Vagina (tissue), 2 donors: ENCODE data around the gene TMC4. TPM values are rescaled to one million over a fixed set of nuclear protein-coding genes. Genes with fewer than 3 reads are reported as not detected.

Experiments
- DNase-seq, 2 donors: peaks; one replicate each; pipeline ENCODE4 v3.0.0-alpha.2; 2017; ENCODE audit errors: extremely low spot score in 2 of 2
- H3K27ac ChIP-seq: fragments of 200-600 bp; sonication (generic); one replicate; pipeline ENCODE4 v1.5.1; 2019
- H3K27me3 ChIP-seq: fragments of 200-600 bp; sonication (generic); one replicate; pipeline ENCODE4 v1.5.1; 2019
- H3K36me3 ChIP-seq, 2 donors: fragments of 200-600 bp; sonication (generic); one replicate each; pipeline ENCODE4 v1.5.1; 2017 to 2019
- H3K4me1 ChIP-seq: fragments of 200-600 bp; sonication (generic); one replicate; pipeline ENCODE4 v1.5.1; 2019
- H3K4me3 ChIP-seq, 2 donors: fragments of 200-600 bp; sonication (generic); 1 replicate in 1 of 2; 2 replicates in 1 of 2; pipeline ENCODE4 v1.5.1; 2016 to 2019
- H3K9me3 ChIP-seq: fragments of 200-600 bp; sonication (generic); one replicate; pipeline ENCODE4 v1.5.1; 2019
- CTCF ChIP-seq, 3 experiments: fragments of 450-650 bp in 2 of 3; fragments of 200-600 bp in 1 of 3; sonication (generic) in 1 of 3; IDR thresholded peaks; one replicate each; pipeline ENCODE4 v1.5.1; 2017 to 2019; ENCODE audit warnings: antibody characterized with exemption in 3 of 3, mild to moderate bottlenecking in 2 of 3, moderate library complexity in 2 of 3
- POLR2A ChIP-seq, 2 donors: fragments of 450-650 bp; IDR thresholded peaks; one replicate each; pipeline ENCODE4 v1.6.1; 2017; ENCODE audit warnings: antibody characterized with exemption in 2 of 2, mild to moderate bottlenecking in 2 of 2, moderate library complexity in 2 of 2
- POLR2AphosphoS5 ChIP-seq, 2 donors: sonication (generic); formaldehyde crosslinking; IDR thresholded peaks; one replicate each; pipeline ENCODE4 v1.9.0; 2017; ENCODE audit warnings: antibody characterized with exemption in 2 of 2, mild to moderate bottlenecking in 2 of 2, low read depth in 1 of 2; ENCODE audit not compliant: insufficient read depth in 1 of 2
- intact Hi-C: fragments of 100-400 bp; cut with DNase I; formaldehyde crosslinking; loops from one replicate; pipeline ENCODE4 v1.15.1; 2023
- total RNA-seq: library from RNA; depleted of rRNA; stranded (reverse); fragments of >200 nt; gene quantifications from one replicate; pipeline ENCODE4 v1.2.3, GENCODE V29; 2016

The TMC4 gene
- total RNA-seq, 1 donor from 2014 or later, result 22.3 TPM

DNA sequence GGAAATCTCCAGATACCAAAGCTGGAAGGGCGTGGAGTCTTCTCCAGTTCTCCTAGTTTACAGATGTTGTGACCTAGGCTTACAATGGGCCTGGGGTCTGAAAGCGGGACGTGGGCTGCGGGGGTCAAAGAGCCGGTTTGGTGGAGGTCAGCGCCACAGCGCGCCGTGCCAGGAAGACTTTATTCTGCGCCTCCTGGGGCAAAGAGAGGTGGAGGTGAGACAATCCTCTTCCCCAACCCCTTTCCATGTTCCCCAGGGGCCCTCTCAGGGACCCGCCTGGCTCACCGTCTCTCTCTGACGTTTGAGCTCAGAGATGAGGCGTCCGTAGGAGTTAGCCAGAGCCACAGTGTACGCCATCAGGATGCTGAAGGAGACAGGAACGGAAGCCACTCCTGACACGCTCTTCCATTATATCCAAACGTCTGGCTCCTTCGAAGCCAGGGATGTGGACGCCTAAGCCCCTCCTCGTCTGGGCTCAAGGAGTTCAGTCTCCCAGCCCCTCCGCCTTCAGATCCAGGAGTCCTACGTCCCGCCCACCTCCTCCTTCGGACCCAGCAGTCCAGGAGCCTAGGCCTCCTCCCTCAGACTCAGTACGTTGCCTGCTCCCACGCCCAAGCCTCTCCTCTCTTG is 12.7 kb downstream of the TMC4 start:
- no peak for TF ChIP-seq CTCF (IDR thresholded peaks at IDR 0.05)
- no peak for TF ChIP-seq POLR2A (IDR thresholded peaks at IDR 0.05)
- TF ChIP-seq POLR2AphosphoS5 (IDR thresholded peaks at IDR 0.05; ENCODE audit: insufficient read depth in 1 of 2, low read depth in 1 of 2), result no peak
- no peak for DNase-seq
- intact Hi-C loops, result no loop called here
- peaks cover 56% of the 10 kb centered on the region for H3K4me1 ChIP-seq
- peak overlapping the region; percentile 82 for H3K27ac ChIP-seq
- no peaks in the 10 kb centered on the region for H3K27me3 ChIP-seq
- no peaks in the 10 kb centered on the region for H3K9me3 ChIP-seq
- H3K36me3 ChIP-seq, result peaks cover 0 to 25% of the 10 kb centered on the region in 2 donors
- peak overlapping the region; percentile 67 to 72 for H3K4me3 ChIP-seq

DNA sequence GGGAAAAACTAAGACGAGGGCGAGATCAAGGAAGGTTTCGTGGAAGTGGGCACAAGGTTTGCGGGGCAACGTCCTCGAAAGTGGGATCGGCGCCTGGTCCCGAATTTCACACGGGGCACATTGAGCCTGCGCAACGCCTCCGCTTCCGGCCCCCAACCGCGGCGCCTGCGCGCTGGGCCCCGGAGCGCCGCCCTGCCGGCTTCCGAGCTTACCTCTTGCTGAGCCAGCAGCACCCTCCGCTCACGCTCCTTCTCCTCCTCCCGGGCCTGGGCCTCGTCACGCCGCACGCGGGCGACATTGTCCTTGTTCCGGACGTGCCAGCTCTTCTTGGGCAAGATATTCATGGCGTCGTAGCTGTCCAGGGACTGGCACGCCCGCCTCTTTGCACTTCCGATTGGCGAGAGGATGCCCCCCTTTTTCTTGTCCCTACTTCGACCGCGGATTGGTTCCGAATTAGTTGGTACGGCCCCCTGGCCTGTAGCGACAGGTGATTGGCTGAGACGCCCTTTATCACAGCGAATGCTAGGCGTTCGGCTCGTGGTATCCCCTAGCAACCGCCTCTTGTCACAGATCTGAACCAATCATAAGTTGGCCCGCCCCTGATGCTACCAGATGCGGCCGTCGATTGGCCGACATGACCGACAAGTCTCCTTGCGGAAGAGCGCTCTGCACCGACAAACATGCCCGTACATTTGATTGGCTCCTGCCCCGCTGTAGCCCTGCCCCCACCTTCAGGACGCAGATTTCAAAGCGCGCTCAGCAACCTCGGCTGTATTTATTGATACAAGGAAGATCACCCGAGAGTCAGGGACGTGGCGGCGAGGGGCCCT is 13.4 kb downstream of the TMC4 start, which contains the start of gene LENG1:
LENG1 (minus strand) TSS at position 370 of the 830 bp plus-strand sequence; CDS start at position 344, 26 bp downstream.
- peak; percentile 99 to 100 for DNase-seq
- H3K4me1 ChIP-seq, result peaks cover 52% of the 10 kb centered on the region

DNA sequence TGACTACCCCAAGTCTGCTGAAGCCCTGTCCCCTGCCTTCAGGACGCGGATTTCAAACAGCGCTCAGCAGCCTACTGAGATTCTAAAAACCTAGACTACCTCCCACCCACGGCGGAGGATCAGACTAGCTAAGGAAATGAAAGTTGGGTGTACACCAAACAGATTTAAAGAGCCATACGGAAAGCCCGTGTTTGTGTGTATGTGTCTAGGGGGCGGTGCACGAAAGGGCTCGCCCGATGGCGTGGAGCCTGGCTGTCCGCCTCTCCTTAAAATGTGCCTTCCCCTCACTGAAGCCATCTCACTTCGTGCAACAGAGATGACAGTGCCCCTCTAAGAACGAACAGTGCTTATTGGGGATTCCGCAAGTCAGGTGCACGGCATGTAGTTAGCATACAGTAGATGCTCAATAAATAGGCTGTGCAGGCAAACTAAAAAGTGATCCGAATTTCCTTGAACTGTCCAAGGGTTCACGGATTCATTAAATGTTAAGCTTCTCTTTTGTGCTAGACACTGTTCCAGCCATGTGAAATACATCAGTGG is 14.1 kb downstream of the TMC4 start:
- H3K4me3 ChIP-seq, result peak overlapping the region; percentile 70 to 72
- TF ChIP-seq POLR2A (IDR thresholded peaks at IDR 0.05) (no peak), CTCF (IDR thresholded peaks at IDR 0.05) (no peak), POLR2AphosphoS5 (IDR thresholded peaks at IDR 0.05; ENCODE audit: insufficient read depth in 1 of 2, low read depth in 1 of 2) (no peak)
- H3K27ac ChIP-seq, result peak overlapping the region; percentile 91
- no peak for DNase-seq
- H3K9me3 ChIP-seq, result no peaks in the 10 kb centered on the region
- intact Hi-C loops, result no loop called here
- H3K27me3 ChIP-seq, result no peaks in the 10 kb centered on the region
- peaks cover 47% of the 10 kb centered on the region for H3K4me1 ChIP-seq
- peaks cover 0 to 37% of the 10 kb centered on the region in 2 donors for H3K36me3 ChIP-seq

More for the DNA sequence above, 13.4 kb downstream of the TMC4 start, which contains the start of gene LENG1:
- Histone ChIP-seq H3K36me3 (peaks cover 0 to 32% of the 10 kb centered on the region in 2 donors), H3K27ac (peak within 1 kb of the TSS; percentile 91), H3K27me3 (no peaks in the 10 kb centered on the region), H3K9me3 (no peaks in the 10 kb centered on the region), H3K4me3 (peak within 1 kb of the TSS; percentile 70 to 72)
- TF ChIP-seq CTCF (IDR thresholded peaks at IDR 0.05), result peak; percentile 17 to 73 (median 41)
- TF ChIP-seq POLR2A (IDR thresholded peaks at IDR 0.05), result peak in 1 of 2 donors; percentile 45
- TF ChIP-seq POLR2AphosphoS5 (IDR thresholded peaks at IDR 0.05; ENCODE audit: insufficient read depth in 1 of 2, low read depth in 1 of 2), result peak; percentile 73 to 93
- intact Hi-C loops, result no loop called here

GRCh38 chr19:54156953-54157352 is 16.0 kb downstream of the TMC4 start:
- intact Hi-C loops, result no loop called here
- Histone ChIP-seq H3K27me3 (no peaks in the 10 kb centered on the region), H3K9me3 (no peaks in the 10 kb centered on the region), H3K4me3 (no peak overlapping the region), H3K27ac (no peak overlapping the region), H3K36me3 (peaks cover 0 to 56% of the 10 kb centered on the region in 2 donors), H3K4me1 (peaks cover 32% of the 10 kb centered on the region)
- no peak for DNase-seq
- no peak for TF ChIP-seq CTCF (IDR thresholded peaks at IDR 0.05)
- TF ChIP-seq POLR2A (IDR thresholded peaks at IDR 0.05), result no peak
- TF ChIP-seq POLR2AphosphoS5 (IDR thresholded peaks at IDR 0.05; ENCODE audit: insufficient read depth in 1 of 2, low read depth in 1 of 2), result no peak
